Omental fat pad (tissue), 4 donors: ENCODE data around the gene PAQR5. TPM values are rescaled to one million over a fixed set of nuclear protein-coding genes. Genes with fewer than 3 reads are reported as not detected.
"Not testable (repeated sequence)": the region's sequence is repeated elsewhere in the genome, so short reads cannot be mapped to it uniquely, and the experiment has no call there.

Experiments used
- ATAC-seq: fragments of 150-250 bp; one replicate; pipeline ENCODE4 v1.9.1; 2016; ENCODE audit warnings: mild to moderate bottlenecking, moderate library complexity; ENCODE audit not compliant: low FRiP score
- DNase-seq: peaks from one replicate; pipeline ENCODE4 v3.0.0-alpha.2; 2019; ENCODE audit warnings: low spot score
- CTCF ChIP-seq, 3 donors: fragments of 450-650 bp; IDR thresholded peaks; one replicate each; pipeline ENCODE4 v1.5.1; 2016 to 2017; ENCODE audit warnings: antibody characterized with exemption in 3 of 3, mild to moderate bottlenecking in 3 of 3, moderate library complexity in 2 of 3
- total RNA-seq, 4 donors: library from RNA; depleted of rRNA; stranded (reverse); fragments of >200 nt; gene quantifications; one replicate each; pipeline ENCODE4 v1.1.0, GENCODE V29; 2016

The PAQR5 gene
- total RNA-seq, 4 donors from 2014 or later = 0.47 to 11.9 (median 0.86) TPM

GRCh38 chr15:69288011-69288410 is 10.7 kb upstream of the PAQR5 start:
- ATAC-seq = no peak
- TF ChIP-seq CTCF (IDR thresholded peaks at IDR 0.05) = no peak
- no peak for DNase-seq

GRCh38 chr15:69288531-69289341 is 10.0 kb upstream of the PAQR5 start:
- no peak for TF ChIP-seq CTCF (IDR thresholded peaks at IDR 0.05)
- DNase-seq = no peak
- no peak for ATAC-seq

GRCh38 chr15:69289342-69290146 is 9.2 kb upstream of the PAQR5 start:
- TF ChIP-seq CTCF (IDR thresholded peaks at IDR 0.05) = no peak
- ATAC-seq = no peak
- no peak for DNase-seq

GRCh38 chr15:69290346-69291164 is 8.2 kb upstream of the PAQR5 start:
- TF ChIP-seq CTCF (IDR thresholded peaks at IDR 0.05) = no peak
- no peak for DNase-seq
- ATAC-seq = no peak

GRCh38 chr15:69291651-69292050 is 7.1 kb upstream of the PAQR5 start:
- ATAC-seq, DNase-seq: not testable (repeated sequence)

GRCh38 chr15:69292826-69293420 is 5.8 kb upstream of the PAQR5 start:
- DNase-seq = no peak
- TF ChIP-seq CTCF (IDR thresholded peaks at IDR 0.05) = no peak
- no peak for ATAC-seq
